Neutrophil (primary cell): ENCODE results near the gene SLC26A4.

Source experiments
- H3K27ac ChIP-seq: fragments of 200-600 bp; sonication (generic); 2 replicates; pipeline ENCODE4 v1.5.1; 2016; ENCODE audit warnings: mild to moderate bottlenecking, moderate library complexity
- H3K27me3 ChIP-seq: fragments of 200-600 bp; sonication (generic); 2 replicates; pipeline ENCODE4 v1.6.0; 2016; ENCODE audit warnings: mild to moderate bottlenecking
- H3K36me3 ChIP-seq: fragments of 200-600 bp; sonication (generic); 2 replicates; pipeline ENCODE4 v1.5.1; 2017
- H3K4me1 ChIP-seq, 2 experiments: fragments of 200-600 bp in 1 of 2; sonication (generic) in 1 of 2; 1 replicate in 1 of 2; 2 replicates in 1 of 2; pipeline versions ENCODE4 v1.5.1 to v1.6.1; 2013 to 2016; ENCODE audit warnings: low read depth in 1 of 2, low read length in 1 of 2, mild to moderate bottlenecking in 1 of 2, moderate library complexity in 1 of 2; ENCODE audit not compliant: control insufficient read depth in 1 of 2, insufficient read depth in 1 of 2
- H3K4me3 ChIP-seq, 2 experiments: fragments of 200-600 bp in 1 of 2; sonication (generic) in 1 of 2; 1 replicate in 1 of 2; 2 replicates in 1 of 2; pipeline ENCODE4 v1.5.1; 2013 to 2016; ENCODE audit warnings: low read depth in 1 of 2, low read length in 1 of 2, mild to moderate bottlenecking in 1 of 2, moderate library complexity in 1 of 2
- H3K9me3 ChIP-seq: fragments of 200-600 bp; sonication (generic); 2 replicates; pipeline ENCODE4 v1.5.1; 2016
- TF ChIP-seq, protein P1 (sequence below): fragments of 200-600 bp; sonication (generic); IDR thresholded peaks from 2 replicates; pipeline ENCODE4 v1.5.1; 2016; ENCODE audit warnings: antibody characterized with exemption

SLC26A4 gene

GRCh38 chr7:107700570-107700969 lies 39.9 kb downstream of the SLC26A4 start:
- Histone ChIP-seq H3K4me1 (no peaks in the 10 kb centered on the region), H3K4me3 (no peak overlapping the region), H3K27me3 (no peaks in the 10 kb centered on the region), H3K36me3 (no peaks in the 10 kb centered on the region), H3K27ac (no peak overlapping the region), H3K9me3 (no peaks in the 10 kb centered on the region)
- TF ChIP-seq, protein P1, sequence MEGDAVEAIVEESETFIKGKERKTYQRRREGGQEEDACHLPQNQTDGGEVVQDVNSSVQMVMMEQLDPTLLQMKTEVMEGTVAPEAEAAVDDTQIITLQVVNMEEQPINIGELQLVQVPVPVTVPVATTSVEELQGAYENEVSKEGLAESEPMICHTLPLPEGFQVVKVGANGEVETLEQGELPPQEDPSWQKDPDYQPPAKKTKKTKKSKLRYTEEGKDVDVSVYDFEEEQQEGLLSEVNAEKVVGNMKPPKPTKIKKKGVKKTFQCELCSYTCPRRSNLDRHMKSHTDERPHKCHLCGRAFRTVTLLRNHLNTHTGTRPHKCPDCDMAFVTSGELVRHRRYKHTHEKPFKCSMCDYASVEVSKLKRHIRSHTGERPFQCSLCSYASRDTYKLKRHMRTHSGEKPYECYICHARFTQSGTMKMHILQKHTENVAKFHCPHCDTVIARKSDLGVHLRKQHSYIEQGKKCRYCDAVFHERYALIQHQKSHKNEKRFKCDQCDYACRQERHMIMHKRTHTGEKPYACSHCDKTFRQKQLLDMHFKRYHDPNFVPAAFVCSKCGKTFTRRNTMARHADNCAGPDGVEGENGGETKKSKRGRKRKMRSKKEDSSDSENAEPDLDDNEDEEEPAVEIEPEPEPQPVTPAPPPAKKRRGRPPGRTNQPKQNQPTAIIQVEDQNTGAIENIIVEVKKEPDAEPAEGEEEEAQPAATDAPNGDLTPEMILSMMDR, result no peak

DNA sequence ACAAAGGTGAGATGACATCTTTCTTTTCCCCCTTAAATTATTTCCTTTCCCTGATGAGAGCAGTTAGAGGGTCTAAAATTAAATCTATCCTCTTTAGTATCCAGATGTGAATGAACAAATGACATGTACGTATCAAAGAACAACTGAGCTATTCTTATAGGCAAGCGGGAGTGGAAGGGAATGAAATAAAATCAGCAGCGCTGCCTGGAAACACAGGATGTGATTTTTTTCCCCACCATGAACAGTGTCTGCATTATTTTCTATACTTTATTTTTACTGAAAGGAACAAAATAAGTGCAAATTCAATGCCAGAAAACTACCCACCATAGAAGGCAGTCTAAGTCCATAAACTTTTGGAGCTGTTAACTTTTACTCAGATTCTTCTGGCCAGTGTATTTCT lies 40.6 kb downstream of the SLC26A4 start:
- H3K9me3 ChIP-seq, result no peaks in the 10 kb centered on the region
- H3K4me1 ChIP-seq, result no peaks in the 10 kb centered on the region
- no peaks in the 10 kb centered on the region for H3K36me3 ChIP-seq
- TF ChIP-seq, protein P1, result no peak
- no peak overlapping the region for H3K4me3 ChIP-seq
- H3K27me3 ChIP-seq, result no peaks in the 10 kb centered on the region
- no peak overlapping the region for H3K27ac ChIP-seq

- H3K9me3 ChIP-seq, result no peaks in the 10 kb centered on the region
- no peaks in the 10 kb centered on the region for H3K27me3 ChIP-seq
- TF ChIP-seq, protein P1, result no peak
- H3K4me3 ChIP-seq, result no peak overlapping the region
- H3K27ac ChIP-seq, result no peak overlapping the region
- no peaks in the 10 kb centered on the region for H3K36me3 ChIP-seq
- no peaks in the 10 kb centered on the region for H3K4me1 ChIP-seq
These were observed 42.6 kb downstream of the SLC26A4 start for GRCh38 chr7:107703219-107703618.

DNA sequence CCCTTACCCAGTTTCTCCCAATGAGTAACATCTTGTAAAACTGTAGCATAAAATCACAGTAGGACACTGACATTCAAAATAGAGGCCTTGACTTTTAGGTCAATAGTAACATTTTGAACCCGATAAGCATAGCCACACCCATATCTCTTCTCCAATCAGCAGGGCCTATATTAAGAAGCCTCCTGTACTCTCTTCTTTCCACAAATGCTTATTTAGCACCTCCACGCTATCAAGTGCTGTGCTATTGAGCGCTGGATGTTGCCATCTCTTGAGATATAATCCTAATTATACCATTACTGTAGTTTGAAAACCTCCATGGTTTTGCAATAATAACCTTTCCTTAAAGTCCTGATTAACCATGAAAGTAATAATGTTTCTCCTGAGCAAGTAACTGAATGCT lies 43.2 kb downstream of the SLC26A4 start:
- Histone ChIP-seq H3K36me3 (no peaks in the 10 kb centered on the region), H3K9me3 (no peaks in the 10 kb centered on the region), H3K4me3 (no peak overlapping the region), H3K27ac (no peak overlapping the region), H3K4me1 (no peaks in the 10 kb centered on the region), H3K27me3 (no peaks in the 10 kb centered on the region)
- TF ChIP-seq, protein P1, result no peak

DNA sequence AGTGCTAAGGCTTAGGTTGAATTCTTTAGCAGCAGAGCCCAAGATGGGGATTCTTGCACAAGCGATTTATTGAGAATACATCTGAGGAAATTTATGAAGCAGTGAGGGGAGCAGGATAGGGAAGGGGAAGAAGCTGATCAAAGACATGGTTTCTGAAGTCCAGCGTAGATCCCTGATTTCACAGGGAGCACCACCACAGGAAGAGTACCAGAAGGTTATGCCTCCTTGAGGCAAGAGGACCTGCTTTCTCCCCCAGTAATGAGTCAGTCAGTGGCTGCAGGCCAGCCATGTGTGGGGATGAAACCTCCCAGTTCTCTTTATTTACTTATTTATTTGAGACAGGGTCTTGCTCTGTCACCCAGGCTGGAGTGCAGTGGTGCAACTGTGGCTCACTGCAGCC lies 48.3 kb downstream of the SLC26A4 start:
- TF ChIP-seq, protein P1, result no peak
- no peak overlapping the region for H3K27ac ChIP-seq
- H3K4me3 ChIP-seq, result no peak overlapping the region
- H3K27me3 ChIP-seq, result no peaks in the 10 kb centered on the region
- no peaks in the 10 kb centered on the region for H3K36me3 ChIP-seq
- no peaks in the 10 kb centered on the region for H3K4me1 ChIP-seq
- no peaks in the 10 kb centered on the region for H3K9me3 ChIP-seq

GRCh38 chr7:107711301-107711700 lies 50.7 kb downstream of the SLC26A4 start:
- H3K9me3 ChIP-seq, result no peaks in the 10 kb centered on the region
- no peaks in the 10 kb centered on the region for H3K36me3 ChIP-seq
- no peak overlapping the region for H3K4me3 ChIP-seq
- no peaks in the 10 kb centered on the region for H3K4me1 ChIP-seq
- H3K27ac ChIP-seq, result no peak overlapping the region
- TF ChIP-seq, protein P1, result no peak
- H3K27me3 ChIP-seq, result no peaks in the 10 kb centered on the region
